Neuronal stem cell (in vitro differentiated cells): ENCODE measurements around the gene JOSD2.

ENCODE experiments used
- DNase-seq: peaks from one replicate; pipeline ENCODE4 v3.0.0-alpha.2; 2013; ENCODE audit warnings: low spot score
- H2AFZ ChIP-seq: one replicate; pipeline ENCODE4 v1.6.1; 2013; ENCODE audit warnings: mild to moderate bottlenecking, low read length, inconsistent platforms
- H2AK5ac ChIP-seq: 2 replicates; pipeline ENCODE4 v1.6.1; 2013; ENCODE audit warnings: low read depth, mild to moderate bottlenecking, inconsistent platforms, low read length, moderate library complexity, mixed read lengths
- H2BK120ac ChIP-seq: 2 replicates; pipeline ENCODE4 v1.6.1; 2013; ENCODE audit warnings: low read depth, mild to moderate bottlenecking, inconsistent platforms, low read length, moderate library complexity, mixed read lengths
- H2BK12ac ChIP-seq: one replicate; pipeline ENCODE4 v1.6.1; 2013; ENCODE audit warnings: low read length, inconsistent platforms
- H2BK15ac ChIP-seq: 2 replicates; pipeline ENCODE4 v1.6.1; 2013; ENCODE audit warnings: mild to moderate bottlenecking, low read length, inconsistent platforms, mixed read lengths
- H2BK5ac ChIP-seq: one replicate; pipeline ENCODE4 v1.6.1; 2013; ENCODE audit warnings: inconsistent platforms, mild to moderate bottlenecking, low read length, moderate library complexity
- H3K14ac ChIP-seq: one replicate; pipeline ENCODE4 v1.6.1; 2013; ENCODE audit warnings: low read length, inconsistent platforms
- H3K18ac ChIP-seq: 2 replicates; pipeline ENCODE4 v1.6.1; 2013; ENCODE audit warnings: low read length, inconsistent platforms
- H3K23ac ChIP-seq: 2 replicates; pipeline ENCODE4 v1.6.1; 2013; ENCODE audit warnings: low read depth, mild to moderate bottlenecking, mixed read lengths, low read length, inconsistent platforms; ENCODE audit not compliant: poor library complexity
- H3K27ac ChIP-seq: replicated peaks from 3 replicates; pipeline ENCODE4 v1.5.1; 2013; ENCODE audit warnings: low read length, inconsistent platforms
- H3K27me3 ChIP-seq, 3 experiments: 2 replicates each; pipeline ENCODE4 v1.6.1; 2013; ENCODE audit warnings: low read length in 3 of 3, mild to moderate bottlenecking in 2 of 3, inconsistent platforms in 1 of 3, low read depth in 1 of 3, mixed read lengths in 1 of 3, moderate library complexity in 1 of 3; ENCODE audit not compliant: control insufficient read depth in 3 of 3, insufficient read depth in 3 of 3
- H3K36me3 ChIP-seq, 2 donors: replicated peaks in 1 of 2; 2 replicates each; pipeline ENCODE4 v1.6.1; 2013; ENCODE audit warnings: low read length in 2 of 2; ENCODE audit not compliant: control insufficient read depth in 2 of 2, insufficient read depth in 2 of 2
- H3K4ac ChIP-seq: 2 replicates; pipeline ENCODE4 v1.6.1; 2013; ENCODE audit warnings: inconsistent platforms, mild to moderate bottlenecking, low read length, moderate library complexity
- H3K4me1 ChIP-seq, 2 donors: 1 replicate in 1 of 2; 2 replicates in 1 of 2; pipeline ENCODE4 v1.6.1; 2013; ENCODE audit warnings: low read length in 2 of 2, low read depth in 1 of 2; ENCODE audit not compliant: control insufficient read depth in 2 of 2, insufficient read depth in 1 of 2
- H3K4me2 ChIP-seq: one replicate; pipeline ENCODE4 v1.6.1; 2013; ENCODE audit warnings: mild to moderate bottlenecking, low read length, inconsistent platforms; ENCODE audit not compliant: insufficient read depth, poor library complexity, severe bottlenecking
- H3K4me3 ChIP-seq, 2 donors: 2 replicates each; pipeline ENCODE4 v1.5.1; 2013; ENCODE audit warnings: low read length in 2 of 2, mild to moderate bottlenecking in 2 of 2, inconsistent platforms in 1 of 2, moderate library complexity in 1 of 2
- H3K79me1 ChIP-seq: one replicate; pipeline ENCODE4 v1.6.1; 2013; ENCODE audit warnings: low read depth, mild to moderate bottlenecking, inconsistent platforms, low read length, moderate library complexity
- H3K9ac ChIP-seq: one replicate; pipeline ENCODE4 v1.6.1; 2013; ENCODE audit warnings: mild to moderate bottlenecking, low read depth, low read length, inconsistent platforms; ENCODE audit not compliant: poor library complexity
- H3K9me3 ChIP-seq, 2 donors: replicated peaks in 1 of 2; 2 replicates each; pipeline versions ENCODE3 to v1.6.1; 2013; ENCODE audit warnings: low read length in 2 of 2, mild to moderate bottlenecking in 2 of 2, inconsistent platforms in 1 of 2, low read depth in 1 of 2, mixed read lengths in 1 of 2, moderate library complexity in 1 of 2; ENCODE audit not compliant: control insufficient read depth in 2 of 2, insufficient read depth in 1 of 2
- H4K8ac ChIP-seq: one replicate; pipeline ENCODE4 v1.6.1; 2013; ENCODE audit warnings: low read depth, mild to moderate bottlenecking, inconsistent platforms, low read length, moderate library complexity
- H4K91ac ChIP-seq: one replicate; pipeline ENCODE4 v1.6.1; 2013; ENCODE audit warnings: low read length, low read depth, mild to moderate bottlenecking, inconsistent platforms; ENCODE audit not compliant: poor library complexity
- WGBS, 2 donors: extraction: QIAGEN DNeasy Blood & Tissue Kit; methylation state at CpG; one replicate each; pipeline ENCODE4 v1.1.7; 2013; ENCODE audit warnings: missing lambda C conversion rate in 2 of 2, mixed read lengths in 1 of 2; ENCODE audit not compliant: insufficient read length in 2 of 2, insufficient replicate concordance in 1 of 2; ENCODE audit errors: extremely low coverage in 2 of 2; 5-methylcytosine and 5-hydroxymethylcytosine counted together

Gene JOSD2

GRCh38 chr19:50510700-50511068 is 307 bp downstream of the JOSD2 start:
- H3K4me1 ChIP-seq = peaks cover 26 to 46% of the 10 kb centered on the region in 2 donors
- H3K14ac ChIP-seq = no peak overlapping the region
- H3K27me3 ChIP-seq = no peaks in the 10 kb centered on the region
- no peak overlapping the region for H4K8ac ChIP-seq
- H3K9ac ChIP-seq = peak overlapping the region; percentile 30
- peak overlapping the region; percentile 85 for H3K23ac ChIP-seq
- no peak overlapping the region for H2BK15ac ChIP-seq
- peak overlapping the region; percentile 57 to 77 for H3K4me3 ChIP-seq
- no peak for DNase-seq
- H3K27ac ChIP-seq = peak overlapping the region; percentile 56
- H4K91ac ChIP-seq = no peak overlapping the region
- H3K4ac ChIP-seq = no peak overlapping the region
- no peak overlapping the region for H2AK5ac ChIP-seq
- no peaks in the 10 kb centered on the region for H3K9me3 ChIP-seq
- no peak overlapping the region for H2BK12ac ChIP-seq
- peak overlapping the region; percentile 2 for H2BK120ac ChIP-seq
- no peaks in the 10 kb centered on the region for H3K79me1 ChIP-seq
- peak overlapping the region; percentile 70 for H3K18ac ChIP-seq
- whole genome bisulfite sequencing, 2 donors = no CpG with 5 or more reads among the region's 10 CpGs
- peaks cover 0 to 3% of the 10 kb centered on the region in 2 donors for H3K36me3 ChIP-seq
- H3K4me2 ChIP-seq = peak overlapping the region; percentile 87
- H2BK5ac ChIP-seq = peak overlapping the region; percentile 49
- peak overlapping the region; percentile 88 for H2AFZ ChIP-seq

GRCh38 chr19:50510121-50510670 is 795 bp downstream of the JOSD2 start:
- H3K4me1 ChIP-seq = peaks cover 26 to 46% of the 10 kb centered on the region in 2 donors
- no peak for DNase-seq
- WGBS, 2 donors = no CpG with 5 or more reads among the region's 26 CpGs

GRCh38 chr19:50509366-50509765 is 1.6 kb downstream of the JOSD2 start:
- no peaks in the 10 kb centered on the region for H3K79me1 ChIP-seq
- no peak overlapping the region for H3K27ac ChIP-seq
- no peak overlapping the region for H3K9ac ChIP-seq
- no peak overlapping the region for H3K18ac ChIP-seq
- H2AFZ ChIP-seq = no peak overlapping the region
- no peak for DNase-seq
- H3K4ac ChIP-seq = no peak overlapping the region
- no peaks in the 10 kb centered on the region for H3K9me3 ChIP-seq
- no peak overlapping the region for H2BK12ac ChIP-seq
- H2AK5ac ChIP-seq = peak overlapping the region; percentile 15
- H2BK15ac ChIP-seq = no peak overlapping the region
- no peak overlapping the region for H2BK120ac ChIP-seq
- no peak overlapping the region for H4K8ac ChIP-seq
- no peak overlapping the region for H3K4me3 ChIP-seq
- no peak overlapping the region for H2BK5ac ChIP-seq
- H3K23ac ChIP-seq = no peak overlapping the region
- peaks cover 21 to 43% of the 10 kb centered on the region in 2 donors for H3K4me1 ChIP-seq
- no peaks in the 10 kb centered on the region for H3K27me3 ChIP-seq
- no peaks in the 10 kb centered on the region for H3K36me3 ChIP-seq
- no peak overlapping the region for H3K14ac ChIP-seq
- H3K4me2 ChIP-seq = no peak overlapping the region
- WGBS, 2 donors = no CpG with 5 or more reads among the region's 11 CpGs
- no peak overlapping the region for H4K91ac ChIP-seq

More at GRCh38 chr19:50510121-50510670, 795 bp downstream of the JOSD2 start:
- peak overlapping the region in 1 of 2 donors; percentile 57 for H3K4me3 ChIP-seq
- H3K79me1 ChIP-seq = no peaks in the 10 kb centered on the region
- H3K9ac ChIP-seq = no peak overlapping the region
- H2BK5ac ChIP-seq = peak overlapping the region; percentile 49
- H2BK120ac ChIP-seq = peak overlapping the region; percentile 2
- H2BK15ac ChIP-seq = no peak overlapping the region
- no peak overlapping the region for H2BK12ac ChIP-seq
- no peak overlapping the region for H3K27ac ChIP-seq
- H3K14ac ChIP-seq = no peak overlapping the region
- H4K8ac ChIP-seq = no peak overlapping the region
- H2AK5ac ChIP-seq = peak overlapping the region; percentile 49
- no peak overlapping the region for H4K91ac ChIP-seq
- peak overlapping the region; percentile 88 for H2AFZ ChIP-seq
- no peak overlapping the region for H3K4me2 ChIP-seq
- H3K36me3 ChIP-seq = no peaks in the 10 kb centered on the region
- H3K9me3 ChIP-seq = no peaks in the 10 kb centered on the region
- no peaks in the 10 kb centered on the region for H3K27me3 ChIP-seq
- H3K4ac ChIP-seq = no peak overlapping the region
- H3K23ac ChIP-seq = no peak overlapping the region
- peak overlapping the region; percentile 68 for H3K18ac ChIP-seq

- Histone ChIP-seq H3K27me3 (no peaks in the 10 kb centered on the region), H3K4me3 (no peak overlapping the region), H3K14ac (no peak overlapping the region), H3K79me1 (no peaks in the 10 kb centered on the region), H3K9ac (no peak overlapping the region), H2BK5ac (no peak overlapping the region), H4K8ac (no peak overlapping the region), H2BK12ac (no peak overlapping the region), H2BK120ac (no peak overlapping the region), H3K23ac (no peak overlapping the region), H3K4me2 (no peak overlapping the region), H3K4ac (no peak overlapping the region), H4K91ac (no peak overlapping the region), H3K4me1 (peaks cover 15 to 37% of the 10 kb centered on the region in 2 donors), H2BK15ac (no peak overlapping the region), H2AFZ (no peak overlapping the region), H3K36me3 (no peaks in the 10 kb centered on the region), H2AK5ac (no peak overlapping the region), H3K18ac (no peak overlapping the region), H3K9me3 (no peaks in the 10 kb centered on the region), H3K27ac (no peak overlapping the region)
- DNase-seq = no peak
- no CpG with 5 or more reads among the region's 3 CpGs for WGBS, 2 donors
These were observed 2.2 kb downstream of the JOSD2 start for GRCh38 chr19:50508843-50509190.
